ENCODE measurements around the gene DUSP5.

GRCh38 chr10:110539091-110539490, 41.4 kb downstream of the DUSP5 start:
- TF ChIP-seq CTCF (conservative IDR thresholded peaks at IDR 0.05) = no peak
- TF ChIP-seq EZH2 (IDR thresholded peaks at IDR 0.05; ENCODE audit: low read depth) = no peak

Data from PC-9 (cell line).